OCI-LY7 (cell line): ENCODE measurements around the gene NEK11. TPM values are rescaled to one million over a fixed set of nuclear protein-coding genes. Genes with fewer than 3 reads are reported as not detected.

Experiments used
- BruUV-seq: library from RNA; stranded (reverse); fragments of 400-500 nt; replicated peaks from 2 replicates; lab custom pipeline; 2021; lab: Mats Ljungman, UMichigan
- CTCF ChIA-PET: fragments of 300-600 bp; sonication (Branson Sonifier 250); formaldehyde crosslinking; loops from one replicate; lab custom pipeline; 2022; ENCODE audit warnings: antibody characterized with exemption; ENCODE audit not compliant: unreplicated experiment; lab: Charles Lee
- POLR2A ChIA-PET: fragments of 300-600 bp; sonication (Branson Sonifier 250); formaldehyde crosslinking; loops from one replicate; lab custom pipeline; 2022; ENCODE audit warnings: antibody characterized with exemption; lab: Charles Lee
- DNase-seq: peaks from one replicate; pipeline ENCODE4 v3.0.0-alpha.2; 2015; ENCODE audit warnings: low spot score
- H2AFZ ChIP-seq: fragments of 200-600 bp; sonication (generic), shearing (Covaris generic); 2 replicates; pipeline ENCODE4 v1.6.1; 2014; ENCODE audit warnings: mild to moderate bottlenecking, antibody characterized with exemption, low read length, moderate library complexity
- H3K27ac ChIP-seq: fragments of 200-600 bp; sonication (generic); 2 replicates; pipeline ENCODE4 v1.5.1; 2014; ENCODE audit warnings: mixed run types, low read depth, mild to moderate bottlenecking, moderate library complexity, low read length, inconsistent platforms; ENCODE audit not compliant: poor library complexity, severe bottlenecking
- H3K36me3 ChIP-seq: fragments of 200-600 bp; sonication (generic); 2 replicates; pipeline ENCODE4 v1.6.1; 2014; ENCODE audit warnings: mild to moderate bottlenecking, antibody characterized with exemption, low read length, moderate library complexity, mixed read lengths; ENCODE audit not compliant: insufficient read depth
- H3K4me1 ChIP-seq: fragments of 200-600 bp; sonication (generic); 2 replicates; pipeline ENCODE4 v1.5.1; 2014; ENCODE audit warnings: mild to moderate bottlenecking, low read length; ENCODE audit not compliant: insufficient read depth, poor library complexity, severe bottlenecking
- H3K4me2 ChIP-seq: fragments of 200-600 bp; sonication (generic); 2 replicates; pipeline ENCODE4 v1.6.1; 2014; ENCODE audit warnings: mild to moderate bottlenecking, low read length
- H3K4me3 ChIP-seq: fragments of 200-600 bp; sonication (generic); 2 replicates; pipeline ENCODE4 v1.5.1; 2014; ENCODE audit warnings: mild to moderate bottlenecking, low read depth, low read length; ENCODE audit not compliant: poor library complexity, severe bottlenecking
- H3K79me2 ChIP-seq: fragments of 200-600 bp; sonication (generic); 2 replicates; pipeline ENCODE4 v1.6.1; 2016; ENCODE audit warnings: low read depth, mild to moderate bottlenecking, low read length, moderate library complexity, mixed read lengths; ENCODE audit not compliant: insufficient read depth
- H3K9me2 ChIP-seq: fragments of 200-600 bp; sonication (generic); 2 replicates; pipeline ENCODE4 v1.6.1; 2016; ENCODE audit warnings: mild to moderate bottlenecking, low read length, mixed read lengths; ENCODE audit not compliant: insufficient read depth
- H3K9me3 ChIP-seq: fragments of 200-600 bp; sonication (generic); 2 replicates; pipeline ENCODE4 v1.6.1; 2014; ENCODE audit warnings: mild to moderate bottlenecking, mixed run types, low read length, mixed read lengths
- H4K20me1 ChIP-seq: fragments of 200-600 bp; sonication (generic); 2 replicates; pipeline ENCODE4 v1.6.1; 2014; ENCODE audit warnings: mild to moderate bottlenecking, antibody characterized with exemption, low read length, moderate library complexity, mixed read lengths; ENCODE audit not compliant: insufficient read depth
- EZH2phosphoT487 ChIP-seq: fragments of 200-600 bp; sonication (generic); IDR thresholded peaks from 2 replicates; pipeline ENCODE4 v1.6.1; 2018; ENCODE audit warnings: low read depth, borderline replicate concordance, mild to moderate bottlenecking, mixed run types, antibody characterized with exemption, low read length, moderate library complexity, mixed read lengths
- intact Hi-C: fragments of 100-400 bp; cut with micrococcal nuclease; formaldehyde crosslinking; loops from one replicate; pipeline ENCODE4 v1.10.0; 2022; ENCODE audit not compliant: unreplicated experiment
- total RNA-seq, 2 experiments: library from RNA; depleted of rRNA in 1 of 2; stranded (reverse); fragments of >200 nt in 1 of 2; shearing (Covaris generic) in 1 of 2; gene quantifications; 2 replicates each; pipeline ENCODE4 v1.2.3, GENCODE V29; 2014 to 2022
- TF ChIP-seq, protein P1 (sequence below): fragments of 200-600 bp; sonication (generic); conservative IDR thresholded peaks from 2 replicates; pipeline ENCODE4 v1.5.1; 2014; ENCODE audit warnings: mild to moderate bottlenecking, antibody characterized with exemption, low read length, moderate library complexity, mixed read lengths

The NEK11 gene
- total RNA-seq, 2 experiments from 2014 or later = 0.47 to 1.5 TPM

- Histone ChIP-seq H3K4me2 (no peak overlapping the region), H3K9me2 (no peaks in the 10 kb centered on the region), H3K36me3 (no peaks in the 10 kb centered on the region), H2AFZ (no peak overlapping the region), H4K20me1 (no peaks in the 10 kb centered on the region), H3K9me3 (no peaks in the 10 kb centered on the region), H3K79me2 (no peaks in the 10 kb centered on the region), H3K4me1 (no peaks in the 10 kb centered on the region), H3K4me3 (no peak overlapping the region), H3K27ac (no peak overlapping the region)
- intact Hi-C loops = no loop called here
- no peak for DNase-seq
- no peak for TF ChIP-seq EZH2phosphoT487
- TF ChIP-seq, protein P1, sequence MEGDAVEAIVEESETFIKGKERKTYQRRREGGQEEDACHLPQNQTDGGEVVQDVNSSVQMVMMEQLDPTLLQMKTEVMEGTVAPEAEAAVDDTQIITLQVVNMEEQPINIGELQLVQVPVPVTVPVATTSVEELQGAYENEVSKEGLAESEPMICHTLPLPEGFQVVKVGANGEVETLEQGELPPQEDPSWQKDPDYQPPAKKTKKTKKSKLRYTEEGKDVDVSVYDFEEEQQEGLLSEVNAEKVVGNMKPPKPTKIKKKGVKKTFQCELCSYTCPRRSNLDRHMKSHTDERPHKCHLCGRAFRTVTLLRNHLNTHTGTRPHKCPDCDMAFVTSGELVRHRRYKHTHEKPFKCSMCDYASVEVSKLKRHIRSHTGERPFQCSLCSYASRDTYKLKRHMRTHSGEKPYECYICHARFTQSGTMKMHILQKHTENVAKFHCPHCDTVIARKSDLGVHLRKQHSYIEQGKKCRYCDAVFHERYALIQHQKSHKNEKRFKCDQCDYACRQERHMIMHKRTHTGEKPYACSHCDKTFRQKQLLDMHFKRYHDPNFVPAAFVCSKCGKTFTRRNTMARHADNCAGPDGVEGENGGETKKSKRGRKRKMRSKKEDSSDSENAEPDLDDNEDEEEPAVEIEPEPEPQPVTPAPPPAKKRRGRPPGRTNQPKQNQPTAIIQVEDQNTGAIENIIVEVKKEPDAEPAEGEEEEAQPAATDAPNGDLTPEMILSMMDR = no peak
- no TSS peak for BruUV-seq
- ChIA-PET POLR2A (interaction anchor here (0.6 kb wide), 1 partner anchor 384 kb away, joined by 8 read pairs; no protein-coding TSS in a partner anchor), CTCF (no interaction called here)
Observed at GRCh38 chr3:131114256-131114655, 87.6 kb downstream of the NEK11 start.

- no TSS peak for BruUV-seq
- Histone ChIP-seq H3K9me3 (no peaks in the 10 kb centered on the region), H3K4me1 (no peaks in the 10 kb centered on the region), H2AFZ (no peak overlapping the region), H4K20me1 (no peaks in the 10 kb centered on the region), H3K36me3 (no peaks in the 10 kb centered on the region), H3K4me3 (no peak overlapping the region), H3K79me2 (no peaks in the 10 kb centered on the region), H3K27ac (no peak overlapping the region), H3K9me2 (no peaks in the 10 kb centered on the region), H3K4me2 (no peak overlapping the region)
- intact Hi-C loops = no loop called here
- no peak for DNase-seq
- POLR2A ChIA-PET = no interaction called here
- no peak for TF ChIP-seq EZH2phosphoT487
- TF ChIP-seq, protein P1 = no peak
- CTCF ChIA-PET = no interaction called here
Observed at GRCh38 chr3:131125684-131126083, 99.0 kb downstream of the NEK11 start.

DNA sequence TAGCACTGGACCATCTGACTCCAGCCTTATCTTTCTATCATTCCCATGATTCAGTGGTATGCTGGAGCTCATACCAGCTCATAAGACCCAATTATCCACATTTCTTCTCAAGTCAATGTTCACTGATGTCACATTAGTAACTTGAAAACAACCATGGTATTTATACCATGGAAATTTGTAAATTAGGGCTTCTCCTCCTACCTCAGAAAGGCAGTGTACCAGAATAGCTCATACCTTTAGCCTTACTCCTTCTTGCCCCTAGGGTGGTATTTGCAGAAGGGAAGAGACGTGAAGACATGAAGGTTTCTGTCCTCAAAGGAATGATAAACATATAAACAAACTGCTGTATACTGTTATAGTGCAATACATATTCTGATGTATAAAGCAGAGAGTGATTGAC lies 114.2 kb downstream of the NEK11 start:
- no peak overlapping the region for H3K27ac ChIP-seq
- no peak for TF ChIP-seq EZH2phosphoT487
- TF ChIP-seq, protein P1 = no peak
- H3K79me2 ChIP-seq = no peaks in the 10 kb centered on the region
- no peak overlapping the region for H3K4me2 ChIP-seq
- no TSS peak for BruUV-seq
- no peaks in the 10 kb centered on the region for H3K4me1 ChIP-seq
- POLR2A ChIA-PET = no interaction called here
- no peak for DNase-seq
- CTCF ChIA-PET = no interaction called here
- no peaks in the 10 kb centered on the region for H3K36me3 ChIP-seq
- no peaks in the 10 kb centered on the region for H3K9me3 ChIP-seq
- H4K20me1 ChIP-seq = no peaks in the 10 kb centered on the region
- no peaks in the 10 kb centered on the region for H3K9me2 ChIP-seq
- no peak overlapping the region for H2AFZ ChIP-seq
- no peak overlapping the region for H3K4me3 ChIP-seq
- intact Hi-C loops = no loop called here
